Astrocyte (in vitro differentiated cells and primary cell): Measurements from ENCODE around the gene TNFRSF19. TPM values are rescaled to one million over a fixed set of nuclear protein-coding genes. Genes with fewer than 3 reads are reported as not detected.
A peak's percentile ranks its signal among the peaks of the same experiment; 100 is the strongest.

Source experiments
- DNase-seq: peaks from one replicate; pipeline ENCODE4 v3.0.0-alpha.2; 2010; ENCODE audit warnings: low read depth
- FAIRE-seq: peaks from 2 replicates; lab custom pipeline; 2011; peaks lifted over from hg19 to GRCh38; lab: Jason Lieb, UNC
- H2AFZ ChIP-seq: 2 replicates; pipeline ENCODE4 v1.6.0; 2012; ENCODE audit warnings: low read depth, low read length, inconsistent platforms
- H3K27ac ChIP-seq: 2 replicates; pipeline ENCODE4 v1.5.1; 2011; ENCODE audit warnings: low read depth, low read length, inconsistent platforms
- H3K27me3 ChIP-seq: 2 replicates; pipeline ENCODE4 v1.6.0; 2011; ENCODE audit warnings: low read length, inconsistent platforms; ENCODE audit not compliant: insufficient read depth
- H3K36me3 ChIP-seq: 2 replicates; pipeline ENCODE4 v1.5.1; 2011; ENCODE audit warnings: low read length, inconsistent platforms; ENCODE audit not compliant: insufficient read depth
- H3K4me1 ChIP-seq: 2 replicates; pipeline ENCODE4 v1.5.1; 2011; ENCODE audit warnings: low read length, inconsistent platforms; ENCODE audit not compliant: insufficient read depth
- H3K4me2 ChIP-seq: 2 replicates; pipeline ENCODE4 v1.6.0; 2012; ENCODE audit warnings: low read length, inconsistent platforms
- H3K4me3 ChIP-seq: 2 replicates; pipeline ENCODE4 v1.5.1; 2011; ENCODE audit warnings: low read depth, mild to moderate bottlenecking, low read length, inconsistent platforms; ENCODE audit not compliant: insufficient read depth
- H3K79me2 ChIP-seq: 2 replicates; pipeline ENCODE4 v1.6.0; 2012; ENCODE audit warnings: mild to moderate bottlenecking, low read length, inconsistent platforms; ENCODE audit not compliant: insufficient read depth
- H3K9ac ChIP-seq: 2 replicates; pipeline ENCODE4 v1.6.0; 2012; ENCODE audit warnings: mild to moderate bottlenecking, low read length, inconsistent platforms
- H3K9me3 ChIP-seq: 2 replicates; pipeline ENCODE4 v1.5.1; 2012; ENCODE audit warnings: low read depth, mild to moderate bottlenecking, low read length, inconsistent platforms; ENCODE audit not compliant: insufficient read depth
- H4K20me1 ChIP-seq: 2 replicates; pipeline ENCODE4 v1.6.0; 2012; ENCODE audit warnings: low read length, inconsistent platforms; ENCODE audit not compliant: insufficient read depth
- H3K27ac Mint-ChIP-seq: one replicate; pipeline ENCODE4 v1.8.0; 2021; ENCODE audit warnings: mild to moderate bottlenecking, mixed read lengths; ENCODE audit not compliant: unreplicated experiment
- H3K27me3 Mint-ChIP-seq: one replicate; pipeline ENCODE4 v1.8.0; 2021; ENCODE audit warnings: low read depth, mixed read lengths; ENCODE audit not compliant: unreplicated experiment
- H3K36me3 Mint-ChIP-seq: one replicate; pipeline ENCODE4 v1.8.0; 2021; ENCODE audit warnings: low read depth, mixed read lengths; ENCODE audit not compliant: unreplicated experiment
- H3K4me1 Mint-ChIP-seq: one replicate; pipeline ENCODE4 v1.8.0; 2021; ENCODE audit warnings: low read depth, mixed read lengths; ENCODE audit not compliant: unreplicated experiment
- H3K4me3 Mint-ChIP-seq: one replicate; pipeline ENCODE4 v1.8.0; 2021; ENCODE audit warnings: mild to moderate bottlenecking, moderate library complexity, mixed read lengths; ENCODE audit not compliant: unreplicated experiment
- H3K9me3 Mint-ChIP-seq: one replicate; pipeline ENCODE4 v1.8.0; 2021; ENCODE audit warnings: mild to moderate bottlenecking, mixed read lengths; ENCODE audit not compliant: unreplicated experiment
- EZH2 ChIP-seq: IDR thresholded peaks from 2 replicates; pipeline ENCODE4 v1.6.1; 2012; ENCODE audit warnings: mild to moderate bottlenecking, low read length, inconsistent platforms; ENCODE audit not compliant: insufficient read depth
- total RNA-seq: library from RNA; stranded (reverse); gene quantifications from 2 replicates; pipeline ENCODE4 v1.2.1, GENCODE V29; 2021
- TF ChIP-seq, protein P1 (sequence below): IDR thresholded peaks from 2 replicates; pipeline ENCODE4 v1.5.1; 2011; ENCODE audit warnings: low read depth, mild to moderate bottlenecking, inconsistent platforms, low read length, moderate library complexity; ENCODE audit not compliant: insufficient read depth

TNFRSF19 gene
- total RNA-seq, 1 donor from 2014 or later = 27.8 TPM

DNA sequence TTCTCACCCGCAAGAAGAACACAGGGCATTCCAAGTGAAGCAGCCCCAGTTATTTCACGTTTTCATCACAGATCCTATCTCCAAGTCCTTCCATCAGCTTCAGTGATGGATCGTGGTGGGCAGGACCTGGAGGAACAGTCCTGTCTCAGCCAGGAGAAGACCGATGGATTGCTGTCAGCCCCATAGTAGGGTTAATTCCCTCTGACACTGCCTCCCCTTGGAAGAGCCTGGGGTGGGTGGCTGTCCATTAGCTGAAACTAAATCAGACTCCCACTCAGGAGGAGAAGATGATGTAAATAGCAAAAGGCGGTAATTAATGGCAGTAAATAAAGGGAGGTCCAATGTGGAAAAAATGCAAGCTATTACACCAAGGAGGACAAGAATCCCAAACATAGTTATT lies 131.0 kb downstream of the TNFRSF19 start:
- FAIRE-seq = no peak
- no peak overlapping the region for H3K4me3 ChIP-seq
- no peaks in the 10 kb centered on the region for H4K20me1 ChIP-seq
- no peaks in the 10 kb centered on the region for H3K9me3 ChIP-seq
- peak overlapping the region; percentile 13 for H3K27ac ChIP-seq
- peaks cover 20% of the 10 kb centered on the region for H3K4me1 Mint-ChIP-seq
- no peak for DNase-seq
- peaks cover 19% of the 10 kb centered on the region for H3K4me1 ChIP-seq
- no peaks in the 10 kb centered on the region for H3K27me3 ChIP-seq
- no peaks in the 10 kb centered on the region for H3K36me3 ChIP-seq
- TF ChIP-seq, protein P1, sequence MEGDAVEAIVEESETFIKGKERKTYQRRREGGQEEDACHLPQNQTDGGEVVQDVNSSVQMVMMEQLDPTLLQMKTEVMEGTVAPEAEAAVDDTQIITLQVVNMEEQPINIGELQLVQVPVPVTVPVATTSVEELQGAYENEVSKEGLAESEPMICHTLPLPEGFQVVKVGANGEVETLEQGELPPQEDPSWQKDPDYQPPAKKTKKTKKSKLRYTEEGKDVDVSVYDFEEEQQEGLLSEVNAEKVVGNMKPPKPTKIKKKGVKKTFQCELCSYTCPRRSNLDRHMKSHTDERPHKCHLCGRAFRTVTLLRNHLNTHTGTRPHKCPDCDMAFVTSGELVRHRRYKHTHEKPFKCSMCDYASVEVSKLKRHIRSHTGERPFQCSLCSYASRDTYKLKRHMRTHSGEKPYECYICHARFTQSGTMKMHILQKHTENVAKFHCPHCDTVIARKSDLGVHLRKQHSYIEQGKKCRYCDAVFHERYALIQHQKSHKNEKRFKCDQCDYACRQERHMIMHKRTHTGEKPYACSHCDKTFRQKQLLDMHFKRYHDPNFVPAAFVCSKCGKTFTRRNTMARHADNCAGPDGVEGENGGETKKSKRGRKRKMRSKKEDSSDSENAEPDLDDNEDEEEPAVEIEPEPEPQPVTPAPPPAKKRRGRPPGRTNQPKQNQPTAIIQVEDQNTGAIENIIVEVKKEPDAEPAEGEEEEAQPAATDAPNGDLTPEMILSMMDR = no peak
- no peak for TF ChIP-seq EZH2
- peak overlapping the region; percentile 38 for H3K4me2 ChIP-seq
- H3K4me3 Mint-ChIP-seq = no peak overlapping the region
- no peak overlapping the region for H2AFZ ChIP-seq
- no peaks in the 10 kb centered on the region for H3K79me2 ChIP-seq
- H3K27ac Mint-ChIP-seq = no peak overlapping the region
- H3K36me3 Mint-ChIP-seq = no peaks in the 10 kb centered on the region
- peak overlapping the region; percentile 15 for H3K9ac ChIP-seq
- peaks cover 3% of the 10 kb centered on the region for H3K27me3 Mint-ChIP-seq
- peaks cover 2% of the 10 kb centered on the region for H3K9me3 Mint-ChIP-seq

DNA sequence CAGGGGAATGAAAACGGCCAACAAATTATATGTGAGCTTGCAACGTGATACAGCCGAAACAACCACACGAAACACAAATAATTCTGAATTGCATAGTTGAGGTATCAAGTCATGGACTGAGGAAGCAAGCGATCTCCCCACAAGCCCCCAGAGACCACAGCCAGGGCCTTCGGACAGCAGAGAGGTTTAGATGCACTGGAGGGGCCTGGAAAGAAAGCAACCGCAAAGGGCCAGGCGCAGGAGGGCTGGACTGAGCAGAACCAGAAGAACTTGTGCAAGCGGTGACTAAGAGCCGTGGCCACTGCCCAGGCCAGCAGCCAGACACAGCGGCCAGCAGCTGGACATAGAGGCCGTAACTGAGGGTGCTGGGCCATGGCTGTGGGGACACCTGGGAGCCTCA lies 131.4 kb downstream of the TNFRSF19 start:
- H2AFZ ChIP-seq = no peak overlapping the region
- no peak overlapping the region for H3K4me3 ChIP-seq
- Mint-ChIP-seq H3K4me1 (peaks cover 16% of the 10 kb centered on the region), H3K36me3 (no peaks in the 10 kb centered on the region), H3K27me3 (peaks cover 3% of the 10 kb centered on the region), H3K27ac (no peak overlapping the region), H3K9me3 (peaks cover 2% of the 10 kb centered on the region), H3K4me3 (no peak overlapping the region)
- H3K9me3 ChIP-seq = no peaks in the 10 kb centered on the region
- peak overlapping the region; percentile 13 for H3K27ac ChIP-seq
- FAIRE-seq (peak; percentile 63), DNase-seq (peak; percentile 83)
- H3K9ac ChIP-seq = peak overlapping the region; percentile 15
- H3K79me2 ChIP-seq = no peaks in the 10 kb centered on the region
- H4K20me1 ChIP-seq = no peaks in the 10 kb centered on the region
- no peaks in the 10 kb centered on the region for H3K36me3 ChIP-seq
- H3K4me2 ChIP-seq = peak overlapping the region; percentile 55
- TF ChIP-seq, protein P1 = no peak
- no peak for TF ChIP-seq EZH2
- H3K4me1 ChIP-seq = peaks cover 15% of the 10 kb centered on the region
- H3K27me3 ChIP-seq = no peaks in the 10 kb centered on the region

DNA sequence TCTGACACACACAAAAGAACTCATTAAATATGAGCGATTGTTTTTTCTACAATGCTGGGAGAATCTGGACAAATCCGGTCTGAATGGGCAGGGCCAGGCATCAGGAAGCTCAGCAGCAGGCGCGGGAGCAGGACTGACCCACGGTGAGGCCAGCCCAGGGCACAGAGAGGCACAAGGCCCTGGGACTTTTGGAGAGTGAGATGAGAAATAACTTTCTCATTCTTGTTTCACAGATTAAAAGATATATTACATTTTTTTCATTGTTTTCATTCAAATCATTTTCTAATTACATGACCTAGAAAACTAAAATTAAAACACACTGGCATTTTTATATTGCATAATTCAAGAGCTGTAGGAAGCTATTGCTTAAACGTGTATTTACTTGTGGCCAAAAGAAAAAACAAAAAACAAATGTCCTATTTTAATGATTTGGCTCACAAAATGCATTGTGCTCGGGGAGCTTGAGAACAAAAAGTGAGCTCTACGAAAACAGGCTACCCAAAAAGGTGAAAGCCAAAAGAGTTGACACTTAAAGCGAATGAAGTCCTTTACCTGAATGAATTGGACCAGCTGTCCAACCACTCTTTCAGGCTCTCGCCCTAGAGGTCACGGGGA lies 133.1 kb downstream of the TNFRSF19 start:
- H3K4me3 Mint-ChIP-seq = no peak overlapping the region
- no peak overlapping the region for H3K27ac Mint-ChIP-seq
- peaks cover 2% of the 10 kb centered on the region for H3K9me3 Mint-ChIP-seq
- Histone ChIP-seq H3K9ac (no peak overlapping the region), H3K9me3 (no peaks in the 10 kb centered on the region), H3K79me2 (no peaks in the 10 kb centered on the region), H3K4me2 (no peak overlapping the region), H3K27me3 (no peaks in the 10 kb centered on the region), H3K36me3 (no peaks in the 10 kb centered on the region), H3K4me1 (peaks cover 11% of the 10 kb centered on the region), H4K20me1 (no peaks in the 10 kb centered on the region), H2AFZ (no peak overlapping the region), H3K27ac (no peak overlapping the region), H3K4me3 (no peak overlapping the region)
- DNase-seq = no peak
- no peak for FAIRE-seq
- H3K36me3 Mint-ChIP-seq = no peaks in the 10 kb centered on the region
- peaks cover 3% of the 10 kb centered on the region for H3K27me3 Mint-ChIP-seq
- H3K4me1 Mint-ChIP-seq = peaks cover 8% of the 10 kb centered on the region
- TF ChIP-seq, protein P1 = no peak
- TF ChIP-seq EZH2 = no peak
